22Rv1 (cell line): Measurements from ENCODE around the gene MAP3K20.

Source experiments
- CTCF ChIP-seq: fragments of 450-650 bp; IDR thresholded peaks from 2 replicates; pipeline ENCODE4 v1.5.1; 2017; ENCODE audit warnings: mild to moderate bottlenecking
- ZFX ChIP-seq: fragments of 450-650 bp; IDR thresholded peaks from 2 replicates; pipeline ENCODE4 v1.6.1; 2017; ENCODE audit warnings: antibody characterized with exemption, borderline replicate concordance

- no peak for TF ChIP-seq CTCF
- no peak for TF ChIP-seq ZFX
Measured at GRCh38 chr2:173050684-173051083, 25.0 kb upstream of the MAP3K20 start.
